ENCODE measurements around the gene SLC43A3. TPM values are rescaled to one million over a fixed set of nuclear protein-coding genes. Genes with fewer than 3 reads are reported as not detected.

Gene SLC43A3
- total RNA-seq, 1 donor from 2014 or later, result 53.5 TPM

DNA sequence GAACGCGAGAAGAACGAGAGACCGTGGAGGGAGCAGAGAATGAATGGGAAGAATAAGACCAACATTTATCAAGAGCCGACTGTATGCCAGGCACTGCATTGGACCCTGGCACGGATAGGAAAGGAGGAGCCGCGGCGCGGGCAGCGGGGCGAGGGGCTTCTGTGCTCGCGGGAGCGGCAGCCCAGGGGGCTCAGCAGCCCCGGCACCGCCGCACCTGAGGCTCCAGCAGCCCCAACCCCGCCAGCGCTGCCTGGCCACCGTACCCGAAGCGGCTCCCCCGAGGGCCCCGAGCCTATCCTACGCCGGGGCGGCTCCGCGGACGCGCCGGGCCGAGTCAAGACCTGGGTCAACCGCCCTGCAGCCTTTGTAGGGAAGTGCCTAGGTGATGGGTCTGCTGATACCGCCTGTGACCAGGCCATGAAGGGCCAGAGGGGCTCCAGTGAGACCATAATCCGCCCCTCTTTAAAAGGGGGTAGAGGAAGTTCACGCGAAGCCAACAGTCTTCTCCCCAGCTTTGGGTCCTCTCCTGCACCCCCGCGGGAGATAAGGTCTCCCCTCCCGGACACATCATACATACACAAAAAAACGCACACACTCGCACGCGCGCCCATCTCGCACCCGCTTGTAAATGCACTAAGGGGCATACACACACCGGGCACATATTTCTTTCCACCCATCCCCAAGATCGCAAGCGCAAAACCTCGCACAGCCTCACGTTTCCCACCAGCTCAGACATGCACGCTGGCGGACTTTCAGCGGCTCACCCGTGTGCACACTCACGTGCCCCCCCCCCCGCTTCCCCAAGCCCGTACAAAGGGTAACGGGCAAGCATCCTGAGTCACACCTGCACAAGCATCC is 32.5 kb upstream of the SLC43A3 start:
- Histone ChIP-seq H3K36me3 (no peaks in the 10 kb centered on the region), H3K27me3 (no peaks in the 10 kb centered on the region), H3K27ac (no peak overlapping the region), H3K4me1 (peaks cover 39% of the 10 kb centered on the region), H3K4me3 (peak overlapping the region; percentile 41 to 57), H3K9me3 (no peaks in the 10 kb centered on the region)
- TF ChIP-seq, protein P1, sequence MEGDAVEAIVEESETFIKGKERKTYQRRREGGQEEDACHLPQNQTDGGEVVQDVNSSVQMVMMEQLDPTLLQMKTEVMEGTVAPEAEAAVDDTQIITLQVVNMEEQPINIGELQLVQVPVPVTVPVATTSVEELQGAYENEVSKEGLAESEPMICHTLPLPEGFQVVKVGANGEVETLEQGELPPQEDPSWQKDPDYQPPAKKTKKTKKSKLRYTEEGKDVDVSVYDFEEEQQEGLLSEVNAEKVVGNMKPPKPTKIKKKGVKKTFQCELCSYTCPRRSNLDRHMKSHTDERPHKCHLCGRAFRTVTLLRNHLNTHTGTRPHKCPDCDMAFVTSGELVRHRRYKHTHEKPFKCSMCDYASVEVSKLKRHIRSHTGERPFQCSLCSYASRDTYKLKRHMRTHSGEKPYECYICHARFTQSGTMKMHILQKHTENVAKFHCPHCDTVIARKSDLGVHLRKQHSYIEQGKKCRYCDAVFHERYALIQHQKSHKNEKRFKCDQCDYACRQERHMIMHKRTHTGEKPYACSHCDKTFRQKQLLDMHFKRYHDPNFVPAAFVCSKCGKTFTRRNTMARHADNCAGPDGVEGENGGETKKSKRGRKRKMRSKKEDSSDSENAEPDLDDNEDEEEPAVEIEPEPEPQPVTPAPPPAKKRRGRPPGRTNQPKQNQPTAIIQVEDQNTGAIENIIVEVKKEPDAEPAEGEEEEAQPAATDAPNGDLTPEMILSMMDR (IDR thresholded peaks at IDR 0.05), result no peak
- TF ChIP-seq POLR2AphosphoS5 (IDR thresholded peaks at IDR 0.05; ENCODE audit: insufficient read depth in 1 of 2, low read depth in 1 of 2) (no peak), POLR2A (IDR thresholded peaks at IDR 0.05) (no peak)
- no peak for DNase-seq (ENCODE audit: extremely low spot score in 2 of 2)
- intact Hi-C loops (cut with DNase I), result loop anchor here (2.0 to 10.0 kb wide), 2 partner anchors 67 to 185 kb away; partner anchors contain the start of gene YPEL4

DNA sequence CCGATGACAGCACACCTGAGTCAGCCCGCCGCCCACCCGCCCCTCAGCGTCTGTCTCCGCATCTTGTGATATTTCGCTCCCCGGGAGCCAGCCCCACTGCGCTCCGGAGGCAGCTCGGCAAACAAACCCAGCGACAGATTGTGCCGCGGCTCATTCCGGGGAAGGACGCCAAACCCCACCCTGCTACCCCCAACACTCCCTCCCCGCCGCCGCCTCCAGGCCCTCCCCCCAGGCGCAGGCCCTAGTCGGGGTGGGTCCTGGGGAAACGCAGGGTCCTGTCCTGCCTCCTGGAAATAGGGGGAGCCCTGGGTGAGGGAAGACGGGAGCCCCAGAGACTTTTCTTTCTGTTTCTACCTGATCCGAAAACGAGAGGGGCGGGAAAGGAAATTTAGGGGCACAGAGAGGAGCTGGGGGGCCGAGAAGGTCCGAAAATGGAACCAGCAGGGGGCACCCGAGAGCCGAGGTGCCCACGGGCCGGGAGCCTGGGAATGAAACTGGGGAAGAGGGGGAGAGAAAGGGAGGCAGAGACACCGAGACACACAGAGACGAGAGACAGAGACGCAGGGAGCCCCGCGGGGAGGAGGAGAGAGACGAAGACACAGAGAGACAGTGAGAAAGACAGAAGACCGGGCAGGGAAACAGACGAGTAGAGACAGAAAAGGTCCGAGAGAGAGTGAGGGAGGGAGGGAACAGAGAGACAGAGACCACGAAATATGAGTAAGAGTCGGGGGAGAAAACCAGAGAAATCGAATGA is 31.7 kb upstream of the SLC43A3 start:
- Histone ChIP-seq H3K4me1 (peaks cover 39% of the 10 kb centered on the region), H3K9me3 (no peaks in the 10 kb centered on the region), H3K27ac (no peak overlapping the region), H3K4me3 (peak overlapping the region; percentile 41 to 57), H3K27me3 (no peaks in the 10 kb centered on the region), H3K36me3 (no peaks in the 10 kb centered on the region)
- no peak for DNase-seq (ENCODE audit: extremely low spot score in 2 of 2)
- no peak for TF ChIP-seq POLR2A (IDR thresholded peaks at IDR 0.05)
- TF ChIP-seq, protein P1 (IDR thresholded peaks at IDR 0.05), result peak; percentile 18 to 86 (median 73)
- peak in 1 of 2 donors; percentile 37 for TF ChIP-seq POLR2AphosphoS5 (IDR thresholded peaks at IDR 0.05; ENCODE audit: insufficient read depth in 1 of 2, low read depth in 1 of 2)
- intact Hi-C loops (cut with DNase I), result loop anchor here (2.0 to 10.0 kb wide), 2 partner anchors 68 to 186 kb away; partner anchors contain the start of gene YPEL4

DNA sequence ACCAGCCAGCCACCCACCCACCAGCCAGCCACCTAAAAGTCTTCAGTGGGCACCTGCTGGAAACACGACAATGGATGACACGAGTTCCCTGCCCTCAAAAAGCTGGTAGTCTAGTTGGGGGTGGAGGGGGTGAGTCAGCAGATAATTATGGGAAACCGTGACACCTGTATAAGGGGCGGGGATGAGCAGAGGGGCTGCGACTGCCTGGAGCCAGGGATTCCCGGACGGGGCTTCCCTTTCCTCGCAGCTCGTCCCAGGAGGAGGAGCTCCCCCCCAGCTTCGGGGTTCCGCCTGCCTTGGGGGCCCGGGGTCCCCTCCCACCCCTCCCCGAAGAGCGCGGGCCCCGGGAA is 31.1 kb upstream of the SLC43A3 start:
- peak overlapping the region; percentile 41 to 57 for H3K4me3 ChIP-seq
- no peak for DNase-seq (ENCODE audit: extremely low spot score in 2 of 2)
- no peaks in the 10 kb centered on the region for H3K9me3 ChIP-seq
- no peaks in the 10 kb centered on the region for H3K36me3 ChIP-seq
- peaks cover 39% of the 10 kb centered on the region for H3K4me1 ChIP-seq
- intact Hi-C loops (cut with DNase I), result loop anchor here (2.0 to 10.0 kb wide), 2 partner anchors 69 to 187 kb away; partner anchors contain the start of gene YPEL4
- TF ChIP-seq POLR2A (IDR thresholded peaks at IDR 0.05) (no peak), POLR2AphosphoS5 (IDR thresholded peaks at IDR 0.05; ENCODE audit: insufficient read depth in 1 of 2, low read depth in 1 of 2) (no peak)
- TF ChIP-seq, protein P1 (IDR thresholded peaks at IDR 0.05), result no peak
- no peak overlapping the region for H3K27ac ChIP-seq
- no peaks in the 10 kb centered on the region for H3K27me3 ChIP-seq

DNA sequence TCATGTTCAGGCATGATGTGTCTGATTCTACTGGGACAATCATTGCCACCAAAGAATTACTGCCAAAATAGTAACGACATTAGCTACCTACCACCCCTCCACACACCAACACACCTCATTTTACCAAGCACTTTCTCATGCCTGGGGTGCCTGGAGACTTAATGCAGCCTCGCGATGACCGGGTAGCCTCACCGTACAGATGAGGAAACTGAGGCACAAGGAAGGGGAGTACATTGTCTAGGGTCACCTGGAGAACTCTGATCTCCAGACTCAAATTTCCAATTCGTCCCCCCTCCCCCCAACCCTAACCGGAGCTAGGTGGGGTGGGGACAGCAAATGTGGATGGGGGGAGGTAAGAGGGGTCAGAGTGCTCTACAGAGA is 30.7 kb upstream of the SLC43A3 start:
- H3K4me1 ChIP-seq, result peaks cover 39% of the 10 kb centered on the region
- H3K4me3 ChIP-seq, result no peak overlapping the region
- TF ChIP-seq POLR2AphosphoS5 (IDR thresholded peaks at IDR 0.05; ENCODE audit: insufficient read depth in 1 of 2, low read depth in 1 of 2), result no peak
- TF ChIP-seq, protein P1 (IDR thresholded peaks at IDR 0.05), result no peak
- no peak for TF ChIP-seq POLR2A (IDR thresholded peaks at IDR 0.05)
- DNase-seq (ENCODE audit: extremely low spot score in 2 of 2), result no peak
- intact Hi-C loops (cut with DNase I), result loop anchor here (2.0 to 10.0 kb wide), 2 partner anchors 69 to 187 kb away; partner anchors contain the start of gene YPEL4
- no peak overlapping the region for H3K27ac ChIP-seq
- no peaks in the 10 kb centered on the region for H3K27me3 ChIP-seq
- H3K9me3 ChIP-seq, result no peaks in the 10 kb centered on the region
- H3K36me3 ChIP-seq, result no peaks in the 10 kb centered on the region

Measured in vagina (tissue), 2 donors.